Measurements from ENCODE around the gene KDM8. TPM values are rescaled to one million over a fixed set of nuclear protein-coding genes. Genes with fewer than 3 reads are reported as not detected.
A peak's percentile ranks its signal among the peaks of the same experiment; 100 is the strongest.

KDM8 gene
- total RNA-seq, 1 donor from 2014 or later = 4.6 TPM

DNA sequence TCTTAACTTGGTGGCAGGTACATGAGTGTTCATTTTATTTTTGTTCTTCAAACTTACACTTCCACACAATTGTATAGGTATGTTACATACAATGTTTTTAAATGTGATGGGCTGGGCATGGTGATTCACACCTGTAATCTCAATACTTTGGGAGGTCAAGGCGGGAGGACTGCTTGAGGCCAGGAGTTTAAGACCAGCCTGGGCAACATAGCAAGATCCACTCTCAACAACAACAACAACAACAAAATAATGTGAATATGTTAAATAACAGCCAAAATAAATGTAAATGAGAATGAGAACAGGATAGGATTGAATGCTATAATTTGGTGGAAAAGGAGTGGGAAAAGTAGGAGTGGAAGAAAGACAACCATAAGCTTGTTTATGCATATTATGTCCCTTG, 62.7 kb downstream of the KDM8 start:
- no peak for DNase-seq (ENCODE audit: extremely low read depth, low read depth, low spot score)

GRCh38 chr16:27267037-27267677, 63.8 kb downstream of the KDM8 start:
- no peak for DNase-seq (ENCODE audit: extremely low read depth, low read depth, low spot score)

GRCh38 chr16:27268376-27269299, 65.3 kb downstream of the KDM8 start, which contains the start of gene NSMCE1:
Gene NSMCE1 (minus strand): TSS chr16:27268772. CDS start chr16:27257570, 11,202 bp downstream.
- DNase-seq (ENCODE audit: extremely low read depth, low read depth, low spot score) = peak; percentile 78

DNA sequence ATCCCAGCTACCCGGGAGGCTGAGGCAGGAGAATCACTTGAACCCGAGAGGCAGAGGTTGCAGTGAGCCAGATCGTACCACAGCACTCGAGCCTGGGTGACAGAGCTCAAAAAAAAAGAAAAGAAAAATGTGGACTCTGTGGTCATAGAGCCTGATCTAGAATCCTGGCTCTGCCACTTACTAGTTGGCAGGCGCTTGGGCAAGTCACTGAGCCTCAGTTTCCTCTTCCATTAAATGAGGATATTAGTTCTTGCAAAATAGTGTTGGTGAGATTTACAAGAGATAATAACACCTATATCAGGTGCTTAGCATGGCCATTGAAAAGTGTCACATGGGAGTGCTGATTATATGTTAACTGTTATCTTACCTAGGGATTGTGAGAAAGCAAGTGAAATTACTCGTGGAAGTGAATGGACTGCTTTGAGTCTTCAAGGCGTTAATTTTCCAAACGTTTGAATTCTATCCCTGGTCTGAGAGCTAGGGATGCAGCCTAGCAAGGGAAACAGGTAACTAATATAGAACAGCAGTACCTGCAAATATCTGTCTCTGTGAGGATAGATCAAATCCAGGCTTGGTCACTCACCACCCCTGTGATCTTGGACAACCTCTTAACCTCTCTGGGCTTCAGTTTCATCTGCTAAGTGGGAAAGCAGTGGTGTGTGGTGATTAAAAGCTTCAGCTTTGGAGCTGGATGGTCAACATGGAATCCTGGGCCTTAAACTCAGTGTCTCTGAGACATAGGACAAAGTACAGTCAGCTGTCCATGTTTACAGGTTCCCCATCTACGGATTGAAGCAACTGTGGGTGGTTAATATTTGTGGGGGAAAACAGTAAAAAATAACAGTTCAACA, 66.2 kb downstream of the KDM8 start:
- no peak for DNase-seq (ENCODE audit: extremely low read depth, low read depth, low spot score)

DNA sequence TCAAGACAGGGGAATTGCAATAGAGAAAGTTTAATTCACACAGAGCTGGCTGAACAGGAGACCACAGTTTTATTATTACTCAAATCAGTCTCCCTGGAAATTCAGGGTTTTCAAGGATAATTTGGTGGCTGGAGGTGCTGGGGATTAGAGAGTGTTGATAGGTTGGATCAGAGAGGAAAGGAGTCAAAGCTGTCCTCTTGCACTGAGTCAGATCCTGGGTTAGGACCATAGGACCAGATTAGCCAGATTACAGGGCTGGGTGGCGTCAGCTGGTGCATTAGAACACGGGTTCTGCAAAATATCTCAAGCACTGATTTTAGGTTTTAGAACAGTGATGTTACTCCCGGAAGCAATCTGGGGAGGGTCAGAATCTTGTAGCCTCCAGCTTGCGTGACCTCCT, 67.0 kb downstream of the KDM8 start:
- DNase-seq (ENCODE audit: extremely low read depth, low read depth, low spot score) = no peak

Other genes with a start within 250 kb of the KDM8 start
- gene C16orf82, start 136.6 kb upstream of the KDM8 start, total RNA-seq = not detected in 2 replicates
- 44.7 and 54.1 TPM in 2 replicates for gene NSMCE1, start 65.2 kb downstream of the KDM8 start, total RNA-seq
- gene IL4R, start 110.4 kb downstream of the KDM8 start, total RNA-seq = 117 and 165 TPM in 2 replicates
- 0.44 and 0.47 TPM in 2 replicates for gene IL21R, start 198.6 kb downstream of the KDM8 start, total RNA-seq

All from glomerular endothelial cell (primary cell).